Activated CD8-positive, alpha-beta memory T cell treated with anti-CD3 and anti-CD28 coated beads, Interleukin-2, amount 50 U/mL, for 1 hour (primary cell): ENCODE data around the gene COBL.

Source experiments
- DNase-seq: peaks from one replicate; pipeline ENCODE4 v3.0.0-alpha.2; 2020; ENCODE audit errors: extremely low read depth

The COBL gene

DNA sequence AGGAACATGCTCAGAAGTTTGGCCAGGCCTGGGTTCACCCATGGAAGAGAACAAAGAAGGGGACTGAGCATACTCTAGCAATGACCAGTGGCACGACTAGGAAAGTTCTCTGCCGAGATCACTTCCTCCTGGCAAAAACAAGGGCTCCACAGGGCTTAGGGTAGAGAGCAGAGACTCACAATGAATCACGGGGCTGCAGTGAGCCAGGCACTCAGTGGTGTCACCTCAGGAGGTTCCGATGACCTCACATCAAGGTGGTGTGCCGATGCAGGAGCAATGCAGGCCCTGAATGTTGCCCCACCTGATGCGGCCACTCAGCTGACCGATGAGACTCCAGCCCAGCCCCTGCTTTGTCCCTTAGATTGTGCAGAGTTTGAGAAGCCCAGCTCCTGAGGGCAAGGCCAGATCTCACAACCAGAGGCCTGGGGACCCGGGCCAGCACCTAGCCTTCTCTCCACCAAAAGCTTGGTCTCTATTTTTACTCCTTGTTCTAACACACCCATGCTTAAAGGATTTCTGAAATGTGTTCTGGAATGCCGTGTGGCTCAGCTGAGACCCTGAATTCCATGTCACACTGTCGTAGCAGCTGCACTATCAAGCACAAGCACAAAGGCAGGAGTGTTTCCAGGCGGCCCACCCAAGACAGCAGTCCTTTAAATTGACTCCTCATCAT lies 60.9 kb downstream of the COBL start:
- DNase-seq = no peak

DNA sequence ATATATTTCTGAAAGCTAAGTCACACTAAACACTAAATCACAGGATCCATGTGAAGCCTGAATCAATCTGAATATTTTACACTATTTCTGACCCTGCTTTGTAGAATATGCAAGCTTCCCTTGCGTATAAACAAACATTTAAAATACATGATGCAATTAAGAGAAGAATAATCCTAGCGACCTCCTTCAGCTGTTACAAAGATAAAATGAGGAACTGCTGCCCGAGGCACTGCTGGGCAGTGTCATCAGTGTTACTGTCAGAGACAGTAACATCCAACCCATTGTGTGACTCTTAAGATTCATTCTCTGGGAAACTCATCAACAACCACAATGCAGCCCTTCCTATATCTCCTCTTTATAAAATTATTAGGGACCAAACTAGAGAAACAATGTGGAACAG lies 61.6 kb downstream of the COBL start:
- no peak for DNase-seq

DNA sequence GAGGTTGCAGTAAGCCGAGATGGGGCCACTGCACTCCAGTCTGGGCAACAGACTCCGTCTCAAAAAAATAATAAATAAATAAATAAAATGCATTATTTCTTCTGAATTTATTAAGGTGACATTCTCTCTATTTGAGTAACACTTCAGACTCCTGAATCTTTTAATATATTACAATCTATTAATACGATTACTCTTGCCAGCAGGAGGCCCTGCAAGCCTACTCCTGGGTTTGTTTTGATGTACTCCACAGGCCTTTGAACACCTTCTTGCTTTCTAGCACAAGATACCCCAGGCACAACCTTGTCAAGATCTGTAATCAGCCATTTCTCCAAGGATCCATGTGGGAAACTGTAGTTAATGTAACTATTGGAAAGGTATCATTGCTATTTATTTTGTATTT lies 63.5 kb downstream of the COBL start:
- DNase-seq = no peak

DNA sequence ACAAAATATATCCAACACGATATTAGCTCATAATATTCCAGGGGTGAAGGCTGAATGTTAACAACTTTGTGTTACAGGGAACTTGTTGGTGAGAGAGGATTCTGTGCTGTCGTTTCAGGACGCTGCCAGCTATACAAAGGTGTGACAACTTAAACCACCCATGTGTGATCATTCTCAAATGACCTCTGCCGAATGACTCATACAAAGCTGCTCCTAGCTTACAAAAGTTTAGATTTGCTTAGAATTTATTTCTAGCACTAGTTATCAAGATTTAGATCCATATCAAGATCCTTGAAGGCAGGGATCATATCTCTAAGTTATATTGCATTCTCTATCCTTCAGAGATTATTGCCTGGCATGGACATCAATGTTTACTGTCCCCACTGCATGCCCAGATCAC lies 65.3 kb downstream of the COBL start:
- no peak for DNase-seq

DNA sequence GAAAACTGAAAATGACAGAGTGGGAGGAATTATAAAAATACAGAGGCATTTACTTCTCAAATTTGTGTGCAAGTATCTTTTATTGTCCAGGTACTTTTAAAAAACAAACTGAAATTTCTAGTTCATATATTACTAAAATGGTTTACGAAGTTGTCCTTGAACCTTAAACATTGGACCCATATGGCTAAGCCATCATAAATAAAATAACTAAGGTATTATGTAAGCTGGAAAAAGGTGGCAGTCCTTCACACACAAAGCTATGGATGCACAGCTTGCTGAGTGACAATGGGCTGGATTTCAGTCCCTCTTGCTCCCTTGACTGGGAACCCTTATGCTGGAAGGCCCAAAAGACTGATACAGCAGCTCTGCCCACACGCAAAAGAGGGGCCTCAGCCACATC lies 66.1 kb downstream of the COBL start:
- no peak for DNase-seq

DNA sequence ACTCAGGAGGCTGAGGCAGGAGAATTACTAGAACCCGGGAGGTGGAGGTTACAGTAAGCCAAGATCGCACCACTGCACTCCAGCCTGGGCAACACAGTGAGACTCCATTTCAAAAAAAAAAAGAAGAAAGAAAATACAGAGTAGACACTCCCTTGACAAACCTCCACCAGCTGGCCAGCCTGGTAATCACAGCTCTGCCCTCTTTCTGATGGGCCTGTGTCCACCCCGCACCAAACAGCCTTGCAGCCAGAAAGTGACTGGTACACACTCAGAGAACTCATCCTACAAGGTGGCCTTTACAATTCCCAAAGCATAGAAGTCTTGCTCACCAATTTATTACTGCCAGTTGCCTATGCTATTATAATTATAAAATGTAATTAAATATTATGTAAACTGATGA lies 66.6 kb downstream of the COBL start:
- DNase-seq = no peak

DNA sequence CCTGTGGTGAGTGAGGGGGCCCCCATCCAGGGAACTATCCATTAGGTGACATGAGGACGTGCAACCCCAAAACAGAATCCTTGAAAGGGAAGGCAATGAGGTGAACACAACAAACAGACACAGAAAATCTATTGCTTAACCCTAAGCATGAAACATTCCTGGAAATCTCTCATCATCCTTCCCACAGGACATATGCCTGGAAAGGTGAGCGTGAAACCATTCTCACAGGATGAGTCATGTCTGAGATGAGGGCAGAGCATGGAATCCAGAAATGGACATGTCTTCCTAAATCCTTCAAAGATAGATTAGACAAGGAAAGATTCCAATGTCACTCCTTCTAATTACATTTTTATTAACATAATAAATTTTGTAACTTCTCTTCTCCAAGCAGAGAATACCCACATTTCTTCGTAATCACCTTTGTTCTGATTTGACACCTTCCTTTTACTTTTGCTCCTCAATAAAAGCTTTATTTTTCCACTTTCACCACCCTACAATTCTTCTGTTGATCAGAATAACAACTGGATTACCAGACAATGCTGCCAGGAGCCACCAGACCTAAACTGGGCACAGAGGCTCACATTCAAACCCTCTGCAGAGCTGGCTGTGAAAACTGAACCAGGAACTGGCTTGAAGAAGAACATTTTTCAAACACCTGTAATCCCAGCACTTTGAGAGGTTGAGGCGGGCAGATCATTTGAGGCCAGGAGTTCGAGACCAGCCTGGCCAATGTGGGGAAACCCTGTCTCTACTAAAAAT lies 67.2 kb downstream of the COBL start:
- no peak for DNase-seq

DNA sequence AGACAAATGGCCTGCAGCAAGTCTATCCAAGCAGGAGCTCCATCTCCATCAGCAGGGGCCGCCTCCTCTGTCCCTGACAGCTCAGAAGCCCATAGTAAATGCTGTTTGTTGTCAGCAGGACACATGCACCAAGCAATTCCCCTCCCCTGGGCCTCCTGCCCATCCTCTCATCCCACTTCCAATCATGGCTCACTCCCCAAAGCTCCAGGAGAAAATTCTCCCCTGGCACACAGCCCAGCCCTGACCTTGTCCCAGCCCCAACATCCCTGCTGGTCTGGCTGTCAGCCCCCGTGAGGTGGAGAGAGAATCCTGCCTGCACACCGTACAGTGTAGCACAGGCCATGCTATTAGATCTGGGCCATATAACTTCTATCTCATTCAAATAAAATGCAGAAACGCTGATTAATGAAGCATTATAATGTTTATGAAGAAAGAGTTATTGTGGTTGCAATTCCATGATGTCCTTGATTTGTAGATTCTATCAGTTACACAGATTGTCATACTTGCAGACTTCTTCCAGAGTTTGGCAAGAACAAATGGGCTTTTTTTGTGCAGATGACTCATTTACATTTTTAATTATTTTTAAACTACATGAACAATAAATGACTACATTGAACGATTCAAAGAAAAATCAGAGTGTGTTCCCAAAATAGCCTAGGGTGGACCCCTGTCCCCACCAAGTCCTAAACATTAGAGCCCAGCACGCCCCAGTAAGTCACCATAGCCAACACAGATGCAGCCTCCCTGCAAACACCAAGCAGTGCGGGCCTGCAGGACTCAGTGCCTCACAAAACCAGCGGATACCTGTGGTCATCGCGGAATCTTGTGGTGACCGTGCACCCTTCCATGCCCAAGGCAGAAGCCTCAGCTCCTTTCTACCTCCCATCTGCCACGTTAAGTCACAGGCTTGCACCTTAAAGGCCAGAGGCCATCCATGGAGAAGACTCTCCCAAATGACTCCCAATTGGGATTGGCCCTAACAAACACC lies 70.1 kb downstream of the COBL start:
- DNase-seq = no peak

DNA sequence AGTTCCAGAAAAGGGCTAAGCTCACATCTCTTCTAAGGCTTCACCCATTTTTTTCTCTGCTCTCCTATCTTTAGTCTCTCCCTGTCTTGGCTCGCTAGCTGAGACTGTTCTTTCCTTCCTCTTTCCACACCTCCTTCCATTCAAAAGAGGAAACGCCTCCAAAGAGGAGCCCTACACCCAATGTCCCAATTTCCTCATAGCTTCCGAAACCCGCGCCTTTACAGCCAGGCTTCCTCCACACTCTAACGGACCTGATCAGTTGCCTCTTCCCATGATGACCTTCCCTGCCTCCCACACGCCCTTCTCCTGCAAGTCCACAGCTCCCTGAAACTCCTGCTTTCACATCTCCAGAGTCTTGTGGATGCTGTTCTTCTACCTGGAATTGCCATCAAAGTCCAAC lies 71.7 kb downstream of the COBL start:
- DNase-seq = no peak

DNA sequence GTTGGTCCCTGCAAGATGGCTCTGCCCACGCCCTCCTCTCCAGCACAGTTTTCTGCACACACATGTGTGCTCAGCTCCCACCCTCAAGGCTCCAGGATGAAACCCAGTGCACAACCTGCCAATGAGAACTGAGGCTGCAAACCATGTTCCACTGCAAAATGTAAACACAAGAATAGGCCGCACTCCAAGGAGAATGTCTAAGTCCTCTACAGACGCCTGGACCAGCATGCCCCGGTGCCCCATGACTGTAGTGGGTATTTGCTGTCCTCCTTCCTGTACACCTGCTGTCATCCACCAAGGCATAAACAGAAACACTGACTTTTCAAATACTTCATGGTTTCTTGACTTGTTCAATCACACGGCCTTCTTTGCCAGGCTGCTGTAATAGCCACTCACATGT lies 72.6 kb downstream of the COBL start:
- DNase-seq = no peak

DNA sequence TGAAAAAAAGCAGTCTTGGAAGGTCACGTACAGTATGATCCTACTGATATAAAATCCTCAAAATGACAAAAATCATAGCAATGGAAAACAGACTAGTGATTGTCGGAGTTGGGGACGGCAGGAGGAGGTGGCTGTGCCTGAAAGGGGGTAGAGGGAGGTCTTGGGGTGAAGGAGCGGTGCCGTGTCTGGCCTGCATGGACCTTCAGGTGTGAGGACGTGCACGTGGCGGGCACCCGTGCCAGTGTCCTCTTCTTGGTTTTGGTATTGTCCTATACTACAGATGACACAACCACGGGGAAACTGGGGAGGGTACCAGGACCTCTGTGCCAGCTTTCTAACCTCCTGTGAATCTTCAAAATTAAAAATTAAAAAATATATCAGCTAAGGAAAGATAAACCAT lies 73.0 kb downstream of the COBL start:
- DNase-seq = no peak

DNA sequence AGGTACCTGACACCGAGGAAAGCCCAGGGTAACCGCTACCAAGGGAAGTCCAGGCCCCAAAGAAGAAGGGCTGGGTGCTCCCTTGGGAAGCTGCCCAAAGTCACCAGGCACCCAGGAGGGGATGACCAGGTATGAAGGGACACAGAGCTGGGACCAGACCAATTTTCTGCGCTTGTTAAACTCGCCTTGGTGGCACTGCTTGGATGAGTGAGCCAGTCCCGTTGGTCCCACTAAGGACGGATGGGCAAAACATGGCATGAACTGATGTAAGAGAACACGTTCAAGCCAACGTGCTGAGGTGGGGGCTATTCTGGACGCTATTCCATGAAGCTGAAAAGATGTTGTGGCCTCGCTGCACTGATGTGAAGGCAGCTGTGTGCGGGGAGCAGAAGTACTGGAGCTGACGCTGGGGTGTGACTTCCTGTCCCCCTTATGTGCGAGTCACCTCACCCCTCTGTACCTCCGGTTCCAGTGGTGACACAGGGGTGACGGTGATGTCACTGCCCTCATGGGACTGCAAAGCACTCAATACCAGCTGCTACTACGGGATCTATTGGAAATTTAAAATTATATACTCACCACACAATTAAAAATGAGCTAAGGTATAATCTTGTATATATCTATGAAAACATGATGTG lies 73.6 kb downstream of the COBL start:
- DNase-seq = no peak

DNA sequence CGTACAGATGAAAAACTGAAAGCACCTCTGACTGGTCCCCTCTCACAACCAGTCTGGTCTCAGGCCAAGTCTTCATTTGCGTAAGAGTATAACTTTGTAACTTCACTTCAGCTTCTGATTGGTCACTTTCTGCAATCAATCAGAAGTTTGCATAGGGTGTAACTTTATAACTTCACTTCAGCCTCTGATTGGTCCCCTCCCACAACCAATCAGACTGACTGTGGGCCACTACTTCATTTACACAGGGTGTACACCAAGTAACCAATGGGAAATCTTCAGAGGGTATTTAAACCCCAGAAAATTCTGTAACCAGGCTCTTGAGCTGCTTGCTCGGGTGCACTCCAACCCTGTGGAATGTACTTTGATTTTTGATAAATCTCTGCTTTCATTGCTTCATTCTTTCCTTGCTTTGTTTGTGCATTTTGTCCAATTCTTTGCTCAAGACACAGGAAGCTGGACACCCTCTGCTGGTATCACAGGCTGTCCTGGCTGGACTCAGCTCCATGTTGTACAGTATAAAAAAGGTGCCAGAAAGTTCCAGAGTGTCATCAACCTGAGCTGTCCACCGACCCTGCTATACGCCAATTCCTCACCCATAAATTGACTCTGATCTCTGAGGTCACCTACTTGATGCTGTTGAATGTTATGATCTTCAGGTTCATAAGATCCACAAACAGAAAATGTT lies 74.5 kb downstream of the COBL start:
- DNase-seq = no peak

DNA sequence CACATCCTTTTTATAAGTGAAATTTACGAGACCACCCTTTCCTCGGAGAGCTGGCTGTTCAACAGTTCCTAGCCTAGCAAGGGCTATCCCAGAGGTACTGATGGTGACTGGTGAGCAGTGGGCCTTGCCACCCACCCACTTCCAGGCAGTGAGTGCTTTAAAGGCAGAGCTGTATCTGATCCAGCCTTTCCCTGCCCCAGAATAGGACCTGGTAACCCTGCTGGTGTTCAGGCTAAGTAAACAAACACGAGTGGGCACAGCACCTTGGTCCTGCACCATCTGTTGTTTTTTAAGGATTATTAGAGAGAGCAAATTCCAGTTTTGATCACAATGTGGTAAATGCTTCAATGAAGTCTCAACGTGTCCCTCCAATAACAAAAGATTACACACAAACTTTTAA lies 75.7 kb downstream of the COBL start:
- no peak for DNase-seq

DNA sequence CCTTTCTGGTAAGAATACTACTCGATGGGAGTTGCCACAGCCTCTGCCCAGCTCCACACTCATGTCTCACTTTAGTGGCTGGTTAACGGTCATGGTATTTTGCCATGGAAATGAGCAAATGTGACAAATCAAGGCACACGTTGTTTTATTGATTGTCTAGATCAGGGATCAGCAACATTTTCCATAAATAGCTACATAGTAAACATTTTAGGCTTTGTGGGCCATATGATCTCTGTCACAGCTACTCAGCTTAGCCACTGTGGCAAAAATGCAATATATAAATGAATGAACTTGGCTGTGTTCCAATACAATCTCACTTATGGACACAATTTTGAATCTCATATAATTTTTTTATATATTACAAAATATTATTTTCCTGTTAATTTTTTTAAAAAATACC lies 76.9 kb downstream of the COBL start:
- DNase-seq = no peak

DNA sequence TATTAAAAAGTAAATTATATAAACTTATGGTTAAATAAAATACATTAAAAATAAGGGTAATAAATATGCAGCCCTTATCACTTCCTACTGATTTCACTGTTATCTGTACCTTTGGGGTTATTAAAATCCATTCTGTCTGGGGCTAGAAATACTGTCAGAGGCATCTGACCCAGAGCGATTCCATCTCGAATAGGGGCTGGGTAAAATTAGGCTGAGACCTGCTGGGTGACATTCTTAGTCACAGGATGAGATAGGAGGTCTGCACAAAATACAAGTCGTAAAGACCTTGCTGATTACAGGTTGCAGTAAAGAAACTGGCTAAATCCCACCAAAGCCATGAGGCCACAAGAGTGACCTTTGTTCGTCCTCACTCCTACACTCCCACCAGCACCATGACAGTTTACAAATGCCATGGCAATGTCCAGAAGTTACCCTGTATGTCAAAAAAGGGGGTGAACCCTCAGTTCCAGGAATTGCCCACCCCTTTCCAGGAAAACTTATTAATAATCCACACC lies 77.6 kb downstream of the COBL start:
- DNase-seq = no peak

DNA sequence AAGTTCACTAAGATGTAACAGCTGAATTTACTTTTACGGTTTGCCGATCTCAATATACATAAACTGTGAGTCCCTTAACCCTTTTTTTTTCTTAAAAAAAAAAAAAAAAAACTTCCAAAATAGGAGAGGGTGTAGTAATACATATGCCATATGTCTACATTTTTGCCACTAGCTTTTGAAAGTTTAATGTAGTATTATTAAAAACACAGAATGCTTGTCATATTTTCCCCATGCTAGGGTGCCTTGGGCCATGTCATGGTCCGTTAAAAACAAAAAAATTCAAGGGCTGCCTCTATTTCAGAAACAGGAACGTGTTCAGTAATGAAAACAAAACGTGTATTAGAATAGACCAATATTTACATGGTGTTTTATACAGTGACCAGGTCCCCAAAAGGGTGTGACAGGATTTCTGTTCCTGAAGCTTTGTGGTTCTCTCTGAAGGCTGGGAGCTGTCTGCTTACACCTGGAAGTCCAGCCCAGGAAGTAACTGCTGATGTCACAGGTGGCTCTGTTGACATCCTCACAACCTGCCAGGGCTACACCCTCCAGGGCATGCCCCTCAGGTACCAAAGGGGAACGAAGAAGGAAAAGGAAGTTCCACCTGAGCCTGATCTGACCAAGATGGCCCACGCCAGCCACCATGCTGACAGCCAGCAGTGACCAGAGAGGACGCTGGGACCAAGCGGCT lies 79.0 kb downstream of the COBL start:
- DNase-seq = no peak

DNA sequence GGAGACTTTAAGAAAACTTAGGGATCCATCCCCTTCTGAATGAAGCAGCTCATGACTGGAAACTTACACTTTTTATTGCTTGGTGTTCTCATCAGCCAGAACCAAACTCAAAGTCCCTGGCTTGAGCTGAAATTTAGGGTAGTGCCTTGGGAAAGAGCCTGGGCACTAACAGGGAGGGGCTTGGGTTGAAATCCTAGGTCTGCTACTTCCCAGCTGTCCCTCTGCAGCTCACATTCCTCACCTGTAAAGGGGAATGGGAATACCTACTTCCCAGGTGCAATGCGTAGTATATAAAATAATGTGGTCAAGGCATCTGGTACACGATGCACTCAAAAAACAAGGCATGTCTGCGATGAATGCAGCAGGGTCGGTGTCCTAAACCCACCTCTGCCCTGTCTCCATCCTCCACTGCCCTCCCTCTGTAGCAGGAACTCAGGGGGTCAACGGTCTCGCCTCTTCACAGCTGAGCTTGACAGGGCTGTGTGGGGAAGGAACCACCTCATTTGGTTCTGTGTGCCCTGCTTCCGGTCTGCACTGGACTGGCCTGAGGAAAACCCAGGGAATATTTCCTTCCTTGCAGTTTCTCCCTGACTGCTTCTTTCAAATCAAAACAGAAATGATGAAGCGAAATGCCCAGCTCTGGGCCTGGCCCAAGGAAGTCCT lies 80.0 kb downstream of the COBL start:
- no peak for DNase-seq

DNA sequence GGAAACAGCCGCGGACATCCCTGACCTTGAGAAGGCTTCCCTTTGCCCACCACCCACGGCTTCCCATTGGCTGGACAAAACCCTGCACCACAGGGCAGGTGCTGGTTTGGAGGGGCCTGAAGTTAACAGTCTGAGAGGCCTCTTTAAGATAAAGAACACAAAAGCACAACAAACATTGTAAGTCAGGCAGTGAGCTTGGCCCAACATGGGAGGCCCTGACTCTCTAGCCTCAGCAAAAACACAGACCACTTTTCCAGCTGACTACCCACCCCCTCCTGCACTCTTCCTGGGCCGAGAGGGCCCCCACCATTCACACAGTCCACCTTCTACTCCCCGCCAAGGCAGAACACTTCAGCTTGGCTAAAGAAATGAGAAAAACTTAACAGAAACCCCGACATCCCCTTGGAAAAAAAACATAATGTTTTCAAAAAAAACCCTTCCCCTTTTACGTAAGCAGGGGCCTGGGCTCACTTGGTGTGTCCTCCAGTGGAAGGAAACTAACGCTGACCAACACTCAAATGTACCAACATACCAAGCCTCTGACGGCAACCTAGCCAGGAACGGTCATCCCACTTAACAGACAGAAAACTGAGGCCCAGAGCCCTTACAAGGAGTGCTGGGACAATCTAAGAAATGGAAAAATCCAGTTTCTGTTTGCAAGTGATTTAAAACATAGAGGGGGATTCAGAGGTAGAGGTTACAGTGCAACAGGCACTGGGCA lies 80.9 kb downstream of the COBL start:
- no peak for DNase-seq
